B cell (primary cell): Measurements from ENCODE around the gene ODC1. TPM values are rescaled to one million over a fixed set of nuclear protein-coding genes. Genes with fewer than 3 reads are reported as not detected.

Source experiments
- ATAC-seq: fragments of 200-7000 bp; cut with Tn5 transposase; one replicate; pipeline ENCODE4 v1.10.0; 2021; ENCODE audit warnings: low read depth, mild to moderate bottlenecking, moderate number of reproducible peaks, moderate library complexity
- CTCF ChIA-PET: fragments of 350-600 bp; sonication (Branson Sonifier 250); formaldehyde crosslinking; loops from one replicate; lab custom pipeline; 2021; ENCODE audit warnings: antibody characterized with exemption, inconsistent platforms; lab: Charles Lee
- POLR2A ChIA-PET: fragments of 350-600 bp; sonication (Branson Sonifier 250); formaldehyde crosslinking; loops from one replicate; lab custom pipeline; 2021; ENCODE audit warnings: antibody characterized with exemption; lab: Charles Lee
- DNase-seq: peaks from one replicate; pipeline ENCODE4 v3.0.0; 2013
- H2AFZ ChIP-seq: 2 replicates; pipeline ENCODE4 v1.6.1; 2012; ENCODE audit warnings: mild to moderate bottlenecking, low read depth, low read length; ENCODE audit not compliant: insufficient read depth, poor library complexity, severe bottlenecking
- H3K27ac ChIP-seq, 2 donors: 1 replicate in 1 of 2; 2 replicates in 1 of 2; pipeline ENCODE4 v1.5.1; 2012 to 2013; ENCODE audit warnings: low read length in 2 of 2, mild to moderate bottlenecking in 2 of 2, moderate library complexity in 1 of 2
- H3K27me3 ChIP-seq, 4 experiments: fragments of 200-600 bp in 1 of 4; sonication (generic) in 1 of 4; replicated peaks in 1 of 4; 1 replicate in 2 of 4; 2 replicates in 2 of 4; pipeline versions ENCODE4 v1.6.1 to v1.7.0; 2013 to 2016; ENCODE audit warnings: low read length in 3 of 4, mild to moderate bottlenecking in 2 of 4, mixed read lengths in 1 of 4, moderate library complexity in 1 of 4; ENCODE audit not compliant: insufficient read depth in 4 of 4, control insufficient read depth in 3 of 4; ENCODE audit errors: control extremely low read depth in 1 of 4
- H3K36me3 ChIP-seq, 2 experiments: replicated peaks in 1 of 2; 1 replicate in 1 of 2; 2 replicates in 1 of 2; pipeline versions ENCODE4 v1.6.1 to v1.7.1; 2013; ENCODE audit warnings: low read length in 1 of 2; ENCODE audit not compliant: insufficient read depth in 2 of 2, control insufficient read depth in 1 of 2; ENCODE audit errors: control extremely low read depth in 1 of 2, extremely low read depth in 1 of 2
- H3K4me1 ChIP-seq, 2 donors: fragments of 200-600 bp in 1 of 2; sonication (generic) in 1 of 2; 1 replicate in 1 of 2; 2 replicates in 1 of 2; pipeline versions ENCODE4 v1.5.1 to v1.6.1; 2013 to 2017; ENCODE audit warnings: low read length in 2 of 2; ENCODE audit not compliant: control insufficient read depth in 2 of 2, insufficient read depth in 2 of 2
- H3K4me2 ChIP-seq: replicated peaks from 2 replicates; pipeline ENCODE3; 2012; ENCODE audit warnings: mild to moderate bottlenecking, low read depth, low read length; ENCODE audit not compliant: poor library complexity, severe bottlenecking
- H3K4me3 ChIP-seq, 5 experiments: fragments of 200-600 bp in 1 of 5; sonication (generic) in 1 of 5; 1 replicate in 3 of 5; 2 replicates in 2 of 5; pipeline versions ENCODE4 v1.5.1 to v1.7.0; 2011 to 2016; ENCODE audit warnings: low read length in 4 of 5, mild to moderate bottlenecking in 4 of 5, low read depth in 2 of 5, control low read depth in 1 of 5, moderate library complexity in 1 of 5; ENCODE audit not compliant: insufficient read depth in 1 of 5; ENCODE audit errors: control extremely low read depth in 1 of 5, extremely low read depth in 1 of 5
- H3K79me2 ChIP-seq: fragments of 200-600 bp; sonication (generic); one replicate; pipeline ENCODE4 v1.6.0; 2016; ENCODE audit warnings: low read length; ENCODE audit not compliant: control insufficient read depth, insufficient read depth
- H3K9ac ChIP-seq: fragments of 200-600 bp; sonication (generic); 2 replicates; pipeline ENCODE4 v1.6.1; 2017; ENCODE audit warnings: mild to moderate bottlenecking, low read length, moderate library complexity
- H3K9me3 ChIP-seq, 3 donors: one replicate each; pipeline versions ENCODE4 v1.6.1 to v1.7.1; 2013; ENCODE audit warnings: low read length in 2 of 3; ENCODE audit not compliant: control insufficient read depth in 2 of 3, insufficient read depth in 1 of 3; ENCODE audit errors: control extremely low read depth in 1 of 3
- H4K20me1 ChIP-seq: 2 replicates; pipeline ENCODE4 v1.6.0; 2012; ENCODE audit warnings: mild to moderate bottlenecking, low read length; ENCODE audit not compliant: insufficient read depth, control insufficient read depth, poor library complexity, severe bottlenecking
- H3K27ac Mint-ChIP-seq: one replicate; pipeline ENCODE4 v1.8.0; 2021; ENCODE audit warnings: mixed read lengths
- H3K27me3 Mint-ChIP-seq: one replicate; pipeline ENCODE4 v1.8.0; 2021; ENCODE audit warnings: mixed read lengths
- H3K4me1 Mint-ChIP-seq: one replicate; pipeline ENCODE4 v1.8.0; 2021; ENCODE audit warnings: mixed read lengths
- H3K4me3 Mint-ChIP-seq: one replicate; pipeline ENCODE4 v1.8.0; 2021; ENCODE audit warnings: mixed read lengths
- H3K9me3 Mint-ChIP-seq: one replicate; pipeline ENCODE4 v1.8.0; 2022; ENCODE audit warnings: mixed read lengths; ENCODE audit not compliant: insufficient read depth
- EZH2 ChIP-seq: IDR thresholded peaks from 2 replicates; pipeline ENCODE4 v1.6.1; 2012; ENCODE audit warnings: borderline replicate concordance, low read depth, mild to moderate bottlenecking, moderate library complexity, low read length; ENCODE audit not compliant: insufficient read depth, poor library complexity, severe bottlenecking
- WGBS: methylation state at CpG from one replicate; pipeline ENCODE4 v1.1.5; 2013; ENCODE audit warnings: missing lambda C conversion rate; ENCODE audit not compliant: insufficient coverage; 5-methylcytosine and 5-hydroxymethylcytosine counted together
- intact Hi-C: fragments of 100-400 bp; cut with micrococcal nuclease; formaldehyde crosslinking; loops from one replicate; pipeline ENCODE4 v1.10.0; 2022
- polyA plus RNA-seq: library from polyadenylated mRNA; depleted of rRNA; stranded (reverse); fragments of >200 nt; gene quantifications from 2 replicates; pipeline ENCODE4 v1.2.3, GENCODE V29; 2012
- total RNA-seq, 2 donors: library from RNA; stranded (reverse); fragments of 120-200 nt in 1 of 2; gene quantifications; 1 replicate in 1 of 2; 2 replicates in 1 of 2; pipeline versions ENCODE4 v1.2.3 to v1.2.4, GENCODE V29; 2013 to 2022
- TF ChIP-seq, protein P1 (sequence below): fragments of 200-600 bp; IDR thresholded peaks from one replicate; pipeline ENCODE4 v1.8.0; 2022; ENCODE audit warnings: antibody characterized with exemption, mild to moderate bottlenecking

The ODC1 gene
- total and polyA plus RNA-seq, 2 donors (not counting 1 experiment from before 2014, with no cell fraction given), result 88.7 to 171 TPM

DNA sequence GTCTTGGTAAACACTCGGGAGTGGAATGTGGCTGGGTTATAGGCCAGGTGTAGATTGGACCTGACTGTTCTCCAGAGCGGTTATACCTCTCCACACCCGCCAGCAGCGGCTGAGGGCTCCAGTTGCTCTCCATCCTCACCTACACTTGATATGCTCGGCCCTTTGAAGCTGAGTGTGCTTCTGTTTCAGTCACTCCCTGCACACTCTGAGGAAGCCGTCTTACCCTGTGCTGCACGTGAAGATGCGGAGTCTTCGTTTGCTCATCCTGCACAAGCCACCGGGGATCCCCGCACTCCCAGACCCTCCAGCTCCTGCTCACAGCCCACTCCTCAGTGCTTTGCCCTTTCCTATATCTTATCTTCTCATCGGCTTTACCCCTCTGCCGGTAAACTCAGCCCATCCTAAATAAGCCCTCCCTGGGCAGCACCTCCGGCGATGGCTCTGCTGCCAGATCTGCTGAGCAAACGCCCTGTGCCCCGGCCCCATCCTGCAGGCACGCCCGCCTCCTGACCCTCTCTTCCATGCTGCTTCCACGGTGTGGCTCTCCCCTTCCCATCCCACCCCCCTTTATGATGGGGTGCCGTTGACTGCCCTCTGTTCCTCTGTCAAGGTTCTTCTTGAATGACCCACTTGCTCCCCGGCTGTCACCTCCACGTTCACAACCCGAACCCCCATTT, 47.3 kb upstream of the ODC1 start:
- H3K4me2 ChIP-seq, result no peak overlapping the region
- H3K4me1 ChIP-seq, result peaks cover 7 to 18% of the 10 kb centered on the region in 2 donors
- H3K27me3 Mint-ChIP-seq, result peaks cover 16% of the 10 kb centered on the region
- ATAC-seq (no peak), DNase-seq (no peak)
- no peak overlapping the region for H2AFZ ChIP-seq
- peaks cover 0 to 4% (median 3%) of the 10 kb centered on the region in 3 donors for H3K9me3 ChIP-seq
- no peaks in the 10 kb centered on the region for H3K79me2 ChIP-seq
- H3K4me1 Mint-ChIP-seq, result peaks cover 13% of the 10 kb centered on the region
- H3K36me3 ChIP-seq, result no peaks in the 10 kb centered on the region
- H4K20me1 ChIP-seq, result no peaks in the 10 kb centered on the region
- CTCF ChIA-PET, result no interaction called here
- peaks cover 0 to 15% (median 0%) of the 10 kb centered on the region in 4 experiments for H3K27me3 ChIP-seq
- 81% methylated on average over 24 of the region's 24 CpGs for WGBS
- no peak overlapping the region for H3K9ac ChIP-seq
- H3K27ac Mint-ChIP-seq, result no peak overlapping the region
- POLR2A ChIA-PET, result no interaction called here
- no peaks in the 10 kb centered on the region for H3K9me3 Mint-ChIP-seq
- no peak for TF ChIP-seq EZH2
- TF ChIP-seq, protein P1, sequence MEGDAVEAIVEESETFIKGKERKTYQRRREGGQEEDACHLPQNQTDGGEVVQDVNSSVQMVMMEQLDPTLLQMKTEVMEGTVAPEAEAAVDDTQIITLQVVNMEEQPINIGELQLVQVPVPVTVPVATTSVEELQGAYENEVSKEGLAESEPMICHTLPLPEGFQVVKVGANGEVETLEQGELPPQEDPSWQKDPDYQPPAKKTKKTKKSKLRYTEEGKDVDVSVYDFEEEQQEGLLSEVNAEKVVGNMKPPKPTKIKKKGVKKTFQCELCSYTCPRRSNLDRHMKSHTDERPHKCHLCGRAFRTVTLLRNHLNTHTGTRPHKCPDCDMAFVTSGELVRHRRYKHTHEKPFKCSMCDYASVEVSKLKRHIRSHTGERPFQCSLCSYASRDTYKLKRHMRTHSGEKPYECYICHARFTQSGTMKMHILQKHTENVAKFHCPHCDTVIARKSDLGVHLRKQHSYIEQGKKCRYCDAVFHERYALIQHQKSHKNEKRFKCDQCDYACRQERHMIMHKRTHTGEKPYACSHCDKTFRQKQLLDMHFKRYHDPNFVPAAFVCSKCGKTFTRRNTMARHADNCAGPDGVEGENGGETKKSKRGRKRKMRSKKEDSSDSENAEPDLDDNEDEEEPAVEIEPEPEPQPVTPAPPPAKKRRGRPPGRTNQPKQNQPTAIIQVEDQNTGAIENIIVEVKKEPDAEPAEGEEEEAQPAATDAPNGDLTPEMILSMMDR, result no peak
- intact Hi-C loops, result no loop called here
- H3K27ac ChIP-seq, result no peak overlapping the region
- no peak overlapping the region for H3K4me3 ChIP-seq
- no peak overlapping the region for H3K4me3 Mint-ChIP-seq

DNA sequence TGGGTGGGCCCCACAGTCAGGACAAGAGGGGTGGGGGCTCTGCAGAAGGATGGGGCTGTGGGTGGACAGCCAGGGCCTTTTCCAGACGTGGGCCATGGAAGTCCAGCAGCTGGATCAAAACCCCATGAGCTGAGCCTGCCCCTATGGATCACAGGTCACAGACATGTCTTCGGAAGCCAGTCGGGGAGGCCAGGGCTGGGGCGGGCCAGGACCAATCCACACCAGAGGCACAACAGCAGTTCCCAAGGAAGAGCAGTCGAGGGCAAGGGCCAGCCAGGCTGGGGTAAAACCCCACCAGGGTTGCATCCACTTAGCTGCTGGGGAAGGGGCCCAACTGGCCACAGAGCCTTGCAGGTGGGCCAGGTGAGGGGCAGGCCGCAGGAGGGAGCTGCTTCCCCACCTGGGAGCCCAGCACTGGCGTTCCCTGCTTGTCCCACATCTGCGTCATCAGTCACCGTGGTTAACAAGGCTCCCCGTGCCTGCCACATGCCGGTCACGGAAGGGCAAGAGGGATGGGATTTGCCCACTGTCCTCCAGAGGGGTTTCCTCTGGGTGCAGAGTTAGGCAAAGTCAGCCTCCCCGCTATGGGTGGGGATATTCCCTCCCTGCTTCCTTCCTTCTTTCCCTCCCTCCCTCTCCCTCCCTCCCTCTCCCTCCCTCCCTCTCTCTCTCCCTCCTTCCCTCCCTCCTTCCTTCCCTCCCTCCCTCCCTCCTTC, 46.4 kb upstream of the ODC1 start:
- Mint-ChIP-seq H3K9me3 (no peaks in the 10 kb centered on the region), H3K4me3 (no peak overlapping the region), H3K27ac (no peak overlapping the region), H3K4me1 (peaks cover 13% of the 10 kb centered on the region), H3K27me3 (peaks cover 24% of the 10 kb centered on the region)
- peak overlapping the region; percentile 16 for H3K4me2 ChIP-seq
- no peak overlapping the region for H2AFZ ChIP-seq
- H4K20me1 ChIP-seq, result no peaks in the 10 kb centered on the region
- CTCF ChIA-PET, result no interaction called here
- peaks cover 0 to 4% (median 3%) of the 10 kb centered on the region in 3 donors for H3K9me3 ChIP-seq
- intact Hi-C loops, result no loop called here
- peaks cover 7 to 18% of the 10 kb centered on the region in 2 donors for H3K4me1 ChIP-seq
- H3K9ac ChIP-seq, result no peak overlapping the region
- WGBS, result 94% methylated on average over 10 of the region's 13 CpGs
- DNase-seq (no peak), ATAC-seq (no peak)
- no peak overlapping the region for H3K27ac ChIP-seq
- TF ChIP-seq EZH2, result no peak
- TF ChIP-seq, protein P1, result no peak
- peaks cover 0 to 15% (median 0%) of the 10 kb centered on the region in 4 experiments for H3K27me3 ChIP-seq
- H3K4me3 ChIP-seq, result no peak overlapping the region
- POLR2A ChIA-PET, result no interaction called here
- H3K79me2 ChIP-seq, result no peaks in the 10 kb centered on the region
- H3K36me3 ChIP-seq, result no peaks in the 10 kb centered on the region
